Measurements from ENCODE around the gene DGKB. TPM values are rescaled to one million over a fixed set of nuclear protein-coding genes. Genes with fewer than 3 reads are reported as not detected.

The DGKB gene
- total and polyA plus RNA-seq, 2 of the 8 experiments (the other 6 are each of a cell fraction or from before 2014, with no cell fraction given): 1.9 to 2.6 TPM

GRCh38 chr7:14418633-14419032 is 483.9 kb downstream of the DGKB start (continued):
- TF ChIP-seq FOSL1 (IDR thresholded peaks at IDR 0.05; ENCODE audit: insufficient read depth, low read depth, low read length) (no peak), JUN (IDR thresholded peaks at IDR 0.05; ENCODE audit: low read depth, low read length) (no peak), SP2 (IDR thresholded peaks at IDR 0.05; ENCODE audit: low read length) (no peak), TEAD4 (IDR thresholded peaks at IDR 0.05; ENCODE audit: low read depth, low read length) (no peak), KDM1A (IDR thresholded peaks at IDR 0.05; ENCODE audit: borderline replicate concordance, low read length) (no peak), POU5F1 (IDR thresholded peaks at IDR 0.05; ENCODE audit: low read depth, low read length) (no peak), CBX5 (IDR thresholded peaks at IDR 0.05; ENCODE audit: low read depth, low read length) (no peak), SUZ12 (IDR thresholded peaks at IDR 0.05; ENCODE audit: low read length) (no peak), NRF1 (IDR thresholded peaks at IDR 0.05; ENCODE audit: low read depth, low read length) (no peak), PHF8 (conservative IDR thresholded peaks at IDR 0.05; ENCODE audit: low read depth, low read length) (no peak), HDAC6 (IDR thresholded peaks at IDR 0.05; ENCODE audit: low read depth, low read length) (no peak), RFX5 (IDR thresholded peaks at IDR 0.05; ENCODE audit: borderline replicate concordance, low read depth, low read length) (no peak), E2F6 (IDR thresholded peaks at IDR 0.05) (no peak)

Measured in H1 (cell line).